Measurements from ENCODE around the gene DNM3.

DNM3 gene

DNA sequence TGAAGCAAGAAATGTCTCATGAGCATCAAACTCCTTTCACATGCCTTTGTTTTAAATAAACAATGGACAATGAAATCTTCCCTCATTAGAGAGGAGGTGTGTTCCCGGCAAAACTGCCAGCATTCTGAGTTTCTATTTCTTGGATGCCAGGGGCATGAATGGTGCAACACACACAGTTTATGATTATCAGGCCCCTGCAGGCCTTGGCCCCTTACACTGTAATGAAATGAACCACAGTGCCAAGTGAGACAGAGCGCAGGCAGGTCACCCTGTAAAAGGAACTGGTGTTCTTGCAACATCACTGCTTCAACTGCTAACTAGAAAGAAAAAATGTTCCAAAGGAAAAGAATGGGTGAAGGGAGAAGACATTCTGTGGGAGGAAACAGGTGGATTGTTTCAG lies 606.3 kb downstream of the DNM3 start:
- DNase-seq: no peak

DNA sequence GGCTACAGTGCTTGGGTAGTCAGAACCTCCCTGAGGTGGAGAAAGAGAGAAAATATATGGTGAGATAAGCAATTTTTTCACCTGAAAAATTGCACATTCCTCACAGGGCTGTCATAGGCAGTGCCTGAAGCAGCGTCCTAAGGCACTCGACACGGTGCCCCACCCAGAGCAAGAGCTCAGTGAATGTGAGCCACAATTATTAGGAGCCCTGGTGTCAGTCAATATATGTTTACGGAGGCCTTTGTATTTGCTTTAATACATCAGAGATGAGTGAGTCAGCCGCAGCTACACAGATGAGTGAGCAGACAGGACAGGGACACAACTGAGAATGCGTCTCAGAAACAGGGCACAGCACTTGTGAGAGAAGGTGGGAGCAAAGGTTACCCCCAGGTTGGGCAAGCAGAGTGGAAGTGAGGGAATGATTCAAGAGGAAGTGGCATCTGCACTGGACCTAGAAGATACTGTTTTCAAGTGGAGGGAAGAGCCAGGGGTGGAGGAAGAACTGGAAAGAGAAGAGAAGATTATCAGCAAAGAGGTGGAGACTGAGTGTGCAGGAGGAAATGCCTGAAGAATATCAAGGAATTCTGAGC lies 607.8 kb downstream of the DNM3 start:
- no peak for DNase-seq

DNA sequence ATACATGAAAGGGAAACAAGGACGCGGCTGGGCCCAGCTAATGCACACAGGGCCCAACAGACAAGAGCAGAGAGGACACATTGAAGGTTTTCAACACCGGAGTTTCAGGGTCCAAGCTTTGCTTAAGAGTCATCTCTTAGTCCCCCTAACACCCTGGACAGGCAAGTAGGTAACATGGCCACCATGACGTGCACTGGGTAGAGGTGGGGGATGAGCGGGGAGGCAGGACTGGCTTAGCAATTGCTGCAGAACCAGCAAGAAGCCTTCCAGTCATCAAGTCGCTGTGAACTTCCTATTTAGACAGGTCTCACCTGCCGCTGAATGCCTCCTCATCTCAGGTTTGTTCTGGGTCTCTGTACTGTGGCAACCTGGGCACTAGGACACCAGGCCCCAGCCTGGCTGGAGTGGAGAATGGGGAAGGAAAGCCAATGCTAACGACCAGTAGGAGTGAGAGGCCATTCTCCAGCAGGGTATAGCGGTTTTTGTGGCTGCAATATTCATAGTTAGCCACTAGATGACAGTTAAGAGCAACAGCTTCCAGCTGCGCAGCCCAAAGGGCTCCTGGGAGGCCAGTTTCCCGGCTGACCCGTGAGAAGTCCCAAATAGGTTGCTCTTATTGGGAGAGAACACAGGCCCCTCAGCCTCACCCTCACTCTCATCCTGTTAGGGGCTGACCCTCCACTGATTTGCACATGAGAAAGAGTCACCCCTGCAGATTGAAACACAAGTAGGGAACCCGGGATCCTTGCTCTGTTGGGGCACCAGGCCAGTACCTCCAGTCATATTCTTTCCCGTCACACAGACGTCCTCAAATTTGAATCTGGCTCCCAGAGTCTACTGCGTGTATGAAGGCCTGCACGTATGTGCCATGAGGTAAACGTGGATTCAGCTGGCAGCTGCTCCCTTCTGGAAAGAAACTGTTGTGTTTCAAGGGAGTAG lies 608.6 kb downstream of the DNM3 start:
- DNase-seq: peak; percentile 24

DNA sequence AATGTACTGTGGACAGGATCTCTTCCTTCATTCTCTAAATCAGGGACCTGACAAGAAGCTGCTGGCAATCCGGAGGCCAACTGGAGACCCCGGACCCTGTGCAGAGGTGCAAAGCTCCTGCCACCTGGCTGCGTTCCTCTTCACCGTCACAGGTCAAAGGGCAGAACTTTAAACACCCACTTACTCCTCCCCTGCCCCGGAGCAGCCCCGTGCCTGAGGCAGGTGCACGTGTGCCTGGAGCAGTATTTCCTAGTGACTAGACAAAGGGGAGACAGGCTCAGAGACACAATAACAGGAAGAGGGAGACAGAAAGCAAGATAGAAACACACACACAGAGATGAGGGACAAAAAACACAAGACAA lies 609.2 kb downstream of the DNM3 start:
- DNase-seq: no peak

DNA sequence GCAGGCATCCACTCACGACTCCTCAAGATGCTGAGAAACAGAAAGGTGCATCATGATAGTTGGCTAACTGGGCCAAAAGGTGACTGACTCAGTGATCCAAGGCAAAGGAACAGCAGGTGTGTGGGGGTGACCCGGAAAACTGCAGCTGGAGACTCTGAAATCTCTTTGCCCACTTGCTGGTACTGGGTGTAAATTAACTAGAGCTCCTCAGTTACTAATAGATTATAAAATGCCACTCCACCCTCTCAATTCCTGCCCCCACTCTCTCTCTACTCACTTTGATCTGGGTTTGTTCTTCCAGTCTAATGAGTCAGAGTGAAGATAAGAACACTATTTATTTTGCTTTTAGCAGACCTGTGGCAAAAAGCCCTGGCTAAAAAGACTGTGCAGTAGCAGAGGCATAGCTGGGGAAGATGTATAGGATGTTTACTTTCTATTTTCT lies 609.7 kb downstream of the DNM3 start:
- no peak for DNase-seq

DNA sequence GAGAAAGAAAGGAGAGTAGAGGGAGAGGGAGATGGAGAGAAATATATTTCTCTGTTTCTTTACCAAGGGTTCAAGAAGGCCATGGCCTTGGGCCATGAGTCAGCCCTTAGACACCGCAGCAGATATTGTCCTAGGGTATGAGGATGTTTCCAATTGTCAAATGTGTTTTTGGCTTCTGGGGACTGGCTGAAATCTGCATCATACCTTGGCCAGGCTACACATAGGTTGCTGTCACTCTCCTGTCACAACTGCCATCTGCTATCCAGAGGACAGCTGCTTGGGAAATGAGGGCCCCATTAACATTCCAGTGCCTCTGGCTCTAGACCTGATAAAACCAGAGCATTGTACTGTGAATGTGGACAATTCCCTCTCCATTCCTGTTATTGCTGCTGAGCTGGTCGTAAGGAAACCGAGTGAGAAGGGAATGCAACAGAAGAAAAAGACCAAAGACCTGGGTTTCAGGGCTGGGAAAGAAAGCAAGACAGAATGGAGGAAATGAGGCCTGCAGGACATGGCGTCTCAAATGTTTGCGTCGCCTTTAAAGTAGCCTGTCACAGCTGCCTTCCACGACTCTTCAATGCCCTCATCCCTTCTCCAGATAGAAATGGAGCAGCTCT lies 611.3 kb downstream of the DNM3 start:
- DNase-seq: no peak

DNA sequence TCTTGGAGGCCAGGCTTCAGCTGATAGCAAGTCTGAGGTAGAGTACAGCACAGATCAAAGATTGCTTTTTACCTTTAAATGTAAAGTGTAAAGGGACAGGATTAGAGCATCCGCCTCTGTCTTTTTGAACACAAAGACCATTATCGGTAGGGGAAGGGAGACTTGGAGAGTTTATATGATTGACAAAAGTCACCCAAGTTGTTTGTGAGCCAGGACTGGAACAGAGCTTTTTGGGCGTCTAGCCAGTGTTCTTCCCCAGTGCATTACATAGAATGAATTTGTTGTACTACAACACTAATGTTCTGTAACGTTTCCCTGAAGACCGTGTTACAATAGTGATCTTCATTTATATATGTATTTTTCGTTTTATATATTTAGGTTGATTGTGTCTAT lies 611.9 kb downstream of the DNM3 start:
- no peak for DNase-seq

- no peak for DNase-seq
These were observed 612.3 kb downstream of the DNM3 start for GRCh38 chr1:172453607-172454006.

DNA sequence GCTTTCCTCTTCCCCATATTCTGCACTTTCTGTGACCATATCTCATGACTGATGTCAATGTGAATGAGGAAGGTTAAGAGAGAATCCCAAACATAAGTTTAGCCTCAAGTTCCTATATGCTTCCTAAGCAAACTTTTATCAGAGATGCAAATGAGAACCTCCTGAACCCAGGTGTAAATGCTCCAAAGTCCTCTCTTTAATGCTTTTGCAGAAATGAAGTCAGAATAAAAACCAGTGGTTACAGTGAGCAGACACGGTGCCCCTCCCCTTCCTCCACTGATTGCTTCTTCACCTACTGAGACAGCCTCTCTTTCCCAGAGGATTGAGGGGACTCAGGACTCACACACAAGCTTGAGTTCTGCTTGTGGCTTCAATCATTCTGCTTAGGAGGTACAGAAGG lies 614.2 kb downstream of the DNM3 start:
- no peak for DNase-seq

DNA sequence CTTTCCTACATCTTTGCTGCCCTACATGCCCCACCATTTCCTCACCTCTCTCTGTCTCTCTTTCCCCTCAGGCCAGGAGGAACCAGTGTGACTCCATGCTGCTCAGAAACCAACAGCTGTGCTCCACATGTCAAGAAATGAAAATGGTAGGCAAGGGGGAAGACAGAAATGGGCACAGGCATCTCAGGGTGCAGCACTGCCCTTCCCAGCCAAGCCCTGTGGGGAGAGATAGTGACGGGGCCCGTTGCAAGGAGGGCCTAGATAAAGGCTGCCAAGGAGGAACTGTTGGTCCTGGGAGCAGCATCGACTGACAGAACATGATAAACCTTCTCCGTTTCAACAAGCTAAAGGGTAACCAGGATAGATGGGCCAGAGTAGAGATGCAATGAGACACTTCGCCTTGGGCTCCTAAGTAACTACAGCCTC lies 615.1 kb downstream of the DNM3 start:
- no peak for DNase-seq

- no peak for DNase-seq
These were observed 616.3 kb downstream of the DNM3 start for GRCh38 chr1:172457479-172458130.

DNA sequence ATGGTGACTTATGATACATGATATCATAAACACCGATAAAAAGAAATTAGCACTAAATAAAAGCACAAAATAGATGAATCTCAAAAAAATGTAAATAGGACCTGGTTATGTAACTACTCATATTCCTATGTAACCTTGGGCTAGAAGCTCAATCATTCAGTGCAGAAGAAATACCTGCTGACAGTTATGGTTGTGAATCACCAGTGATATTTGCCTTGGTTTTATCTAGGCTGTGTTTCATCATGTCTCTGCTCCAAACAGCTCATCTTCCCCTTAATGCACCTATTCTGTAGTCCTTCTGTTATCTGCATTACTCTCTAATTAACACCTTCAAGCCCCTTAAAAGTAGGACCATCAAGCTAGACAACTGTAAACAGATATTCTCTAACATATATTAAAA lies 618.9 kb downstream of the DNM3 start:
- DNase-seq: no peak

DNA sequence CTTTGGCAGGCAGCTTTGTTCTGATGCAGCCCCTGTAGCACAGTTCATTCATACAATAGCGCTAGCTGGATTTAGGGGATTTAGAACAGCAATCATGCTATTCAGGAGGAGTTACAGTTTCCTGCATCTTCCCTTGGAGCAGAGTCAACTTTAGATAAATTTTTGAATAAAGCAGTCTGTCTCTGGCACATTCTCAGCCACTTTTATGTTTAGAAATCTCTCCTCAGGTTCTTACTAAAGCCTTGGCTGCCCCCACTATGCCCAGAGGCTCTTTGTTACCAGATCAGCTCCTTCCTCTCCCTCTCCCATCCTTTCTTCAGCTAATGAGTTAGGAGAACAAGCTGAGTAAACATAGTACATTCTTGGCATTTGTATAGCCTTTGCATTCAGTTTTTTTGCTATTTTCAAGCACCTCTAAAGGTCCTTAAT lies 619.6 kb downstream of the DNM3 start:
- DNase-seq: no peak

Data from NCI-H510A (cell line).